ENCODE measurements around the gene CAMTA1.
"Not testable (repeated sequence)": the region's sequence is repeated elsewhere in the genome, so short reads cannot be mapped to it uniquely, and the experiment has no call there.

CAMTA1 gene

DNA sequence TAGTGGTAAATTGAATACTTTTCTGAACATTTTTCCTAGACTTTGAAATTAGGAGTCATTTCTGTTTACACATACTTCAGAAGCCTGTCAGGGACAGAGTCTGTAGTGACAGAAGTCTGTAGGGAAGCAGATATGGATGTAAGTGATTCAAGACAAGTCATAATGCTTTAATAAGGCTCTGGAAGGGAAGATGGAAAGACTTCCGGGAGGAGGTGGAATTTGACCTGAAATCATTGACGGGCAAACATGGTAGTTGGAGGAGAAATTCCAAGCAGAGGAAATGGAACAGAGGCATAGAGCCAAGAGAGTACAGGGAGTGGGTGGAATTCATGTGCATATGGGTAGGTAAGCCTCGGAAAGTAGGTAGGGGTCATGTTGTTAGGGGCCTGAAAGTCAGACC, 22.5 kb downstream of the CAMTA1 start:
- DNase-seq (ENCODE audit: low read depth in 2 of 2) = no peak

DNA sequence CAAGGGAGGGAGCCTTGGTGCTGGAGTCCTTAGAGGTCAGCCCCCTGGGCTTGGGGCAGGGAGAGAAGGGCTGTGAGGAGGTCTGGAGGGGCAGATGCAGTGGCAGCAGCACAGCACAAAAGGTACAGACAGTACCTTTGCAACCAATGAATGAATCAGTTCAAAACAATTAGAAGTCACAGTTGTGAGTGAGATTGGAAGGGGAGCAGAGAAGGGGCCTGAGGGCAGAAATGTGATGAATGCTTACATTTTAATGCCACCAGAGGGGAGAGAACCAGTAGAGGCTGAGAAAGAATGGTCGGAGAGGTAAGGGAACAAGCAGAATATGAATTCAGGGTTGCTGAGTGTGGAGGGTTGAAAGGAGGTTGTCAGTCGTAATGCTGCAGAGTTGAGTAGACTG, 24.2 kb downstream of the CAMTA1 start:
- no peak for DNase-seq (ENCODE audit: low read depth in 2 of 2)

DNA sequence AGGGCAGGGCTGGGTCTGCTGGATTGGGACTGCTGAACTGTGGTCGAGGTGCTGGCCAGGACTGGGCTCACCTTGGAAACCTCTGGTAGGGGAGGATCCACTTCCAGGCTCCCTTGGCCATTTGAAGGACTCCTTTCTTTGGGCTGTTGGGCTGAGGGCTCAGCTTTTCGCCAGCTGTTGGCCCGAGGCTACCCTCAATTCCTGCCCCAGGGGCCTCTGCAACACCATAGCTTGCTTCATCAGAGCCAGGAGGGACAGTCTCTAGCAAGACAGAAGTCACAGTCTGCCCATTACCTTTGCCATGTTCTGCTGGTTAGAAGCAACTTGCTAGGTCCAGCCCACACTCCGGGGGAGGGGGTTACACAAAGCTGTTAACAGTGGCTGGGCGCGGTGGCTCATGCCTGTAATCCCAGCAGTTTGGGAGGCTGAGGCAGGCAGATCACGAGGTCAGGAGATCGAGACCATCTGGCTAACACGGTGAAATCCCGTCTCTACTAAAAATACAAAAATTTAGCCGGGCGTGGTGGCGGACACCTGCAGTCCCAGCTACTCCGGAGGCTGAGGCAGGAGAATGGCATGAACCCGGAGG, 25.0 kb downstream of the CAMTA1 start:
- not testable (repeated sequence) for DNase-seq (ENCODE audit: low read depth in 2 of 2)

GRCh38 chr1:6811583-6811982, 26.3 kb downstream of the CAMTA1 start:
- no peak for DNase-seq (ENCODE audit: low read depth in 2 of 2)

GRCh38 chr1:6813165-6813564, 27.9 kb downstream of the CAMTA1 start:
- no peak for DNase-seq (ENCODE audit: low read depth in 2 of 2)

GRCh38 chr1:6815726-6816125, 30.5 kb downstream of the CAMTA1 start:
- no peak for DNase-seq (ENCODE audit: low read depth in 2 of 2)

DNA sequence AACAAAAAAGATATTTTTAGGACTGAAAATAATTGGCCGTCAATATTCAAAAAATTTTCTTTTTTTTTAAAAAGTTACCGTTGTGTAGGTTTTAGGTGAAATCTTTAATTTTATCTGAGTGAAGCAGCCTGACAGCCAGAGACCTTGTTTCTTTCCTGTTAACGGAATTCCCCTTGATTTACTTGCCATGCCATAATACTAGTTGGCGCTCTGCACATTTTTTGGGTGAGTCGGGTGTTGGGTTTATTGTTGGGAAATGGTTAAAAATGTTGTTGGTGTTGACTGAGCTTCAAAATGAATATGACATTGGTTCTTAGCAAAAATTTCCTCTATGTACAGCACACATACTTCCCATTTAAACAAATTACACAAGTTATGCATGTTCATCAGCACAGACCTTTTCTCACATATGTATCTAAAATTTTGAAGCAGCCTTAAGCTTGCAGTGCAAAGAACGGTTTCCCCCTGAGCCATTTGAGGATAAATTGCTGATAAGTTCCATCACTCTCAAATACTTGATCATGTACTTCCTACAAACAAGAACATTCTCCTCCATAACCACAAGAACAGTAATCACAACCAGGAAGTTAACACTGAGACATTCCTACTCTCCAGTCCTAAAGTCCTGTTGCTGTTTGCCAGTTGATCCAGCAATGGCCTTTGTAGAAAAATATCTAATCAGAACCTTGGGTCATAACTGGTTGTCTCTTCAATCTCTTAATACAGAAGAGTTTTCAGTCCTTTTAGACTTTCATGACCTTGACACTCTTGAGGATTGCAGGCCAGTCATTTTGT, 34.2 kb downstream of the CAMTA1 start:
- DNase-seq (ENCODE audit: low read depth in 2 of 2) = no peak

GRCh38 chr1:6820899-6821298, 35.6 kb downstream of the CAMTA1 start:
- no peak for DNase-seq (ENCODE audit: low read depth in 2 of 2)

DNA sequence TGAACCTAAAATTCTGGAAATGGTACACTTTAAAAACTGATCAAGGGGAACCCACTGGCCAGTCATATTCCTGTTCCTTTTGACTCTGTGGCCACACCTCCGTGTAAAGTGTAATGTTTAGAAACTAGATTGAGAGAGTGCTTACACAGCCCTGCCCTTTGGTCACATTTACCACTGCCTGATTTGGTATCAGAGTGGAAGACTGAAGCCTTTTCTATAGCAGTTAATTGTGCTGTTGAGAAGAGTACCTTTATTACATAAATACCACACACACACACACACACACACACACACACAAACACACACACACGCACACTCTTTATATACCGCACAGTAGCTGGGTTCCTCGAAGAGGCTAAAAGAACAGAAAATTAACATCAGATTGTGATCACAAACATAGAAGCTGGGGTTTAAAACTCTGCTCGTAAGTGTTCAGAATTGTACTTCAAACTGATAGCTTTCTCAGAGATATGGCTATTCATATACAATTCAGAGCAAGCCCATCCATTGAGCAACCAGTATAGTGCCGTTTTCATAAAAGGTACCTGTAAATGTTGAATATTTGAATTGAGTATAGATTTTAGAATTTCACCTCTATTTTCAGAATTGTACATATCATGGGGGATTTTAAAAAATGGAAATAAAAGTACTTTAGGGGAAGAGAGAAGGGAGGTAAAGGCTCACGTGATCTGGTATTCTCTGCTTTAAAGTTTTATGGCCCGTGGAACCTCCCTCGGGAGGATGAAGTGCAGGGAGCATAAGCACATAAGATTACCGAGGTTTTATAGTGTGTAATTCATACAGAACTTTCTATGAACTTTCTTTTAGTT, 37.5 kb downstream of the CAMTA1 start:
- DNase-seq (ENCODE audit: low read depth in 2 of 2) = no peak

GRCh38 chr1:6823793-6824192, 38.5 kb downstream of the CAMTA1 start:
- no peak for DNase-seq (ENCODE audit: low read depth in 2 of 2)

DNA sequence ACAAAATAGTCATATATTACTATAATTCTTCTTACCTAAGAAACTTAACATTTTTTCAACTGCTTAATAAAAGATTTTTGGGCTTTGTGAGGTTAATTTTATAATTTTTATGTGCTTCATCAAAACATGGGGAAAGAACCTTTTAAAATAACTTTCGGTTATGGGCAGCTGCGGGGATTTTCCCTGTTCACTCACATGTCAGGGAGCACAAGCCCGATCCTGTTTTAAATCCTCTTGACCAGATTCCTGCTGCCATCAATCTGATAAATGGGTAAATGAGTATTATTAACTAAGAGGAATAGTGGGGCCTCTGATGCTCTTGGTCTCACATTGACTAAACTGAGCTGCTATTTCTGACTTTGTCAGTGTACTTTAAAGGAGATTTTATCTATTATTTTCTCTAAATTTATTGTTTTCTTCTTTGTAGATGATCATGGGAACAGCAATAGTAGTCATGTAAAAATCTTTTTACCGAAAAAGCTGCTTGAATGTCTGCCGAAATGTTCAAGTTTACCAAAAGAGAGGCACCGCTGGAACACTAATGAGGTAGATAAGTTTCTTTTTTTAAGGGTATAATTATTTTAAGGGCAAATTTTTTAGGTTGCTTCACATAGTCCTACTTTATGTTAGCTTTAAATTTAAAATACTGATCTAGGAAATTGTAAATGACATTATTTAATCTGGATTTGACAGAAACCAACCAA, 39.6 kb downstream of the CAMTA1 start:
- DNase-seq (ENCODE audit: low read depth in 2 of 2) = no peak

- no peak for DNase-seq (ENCODE audit: low read depth in 2 of 2)
These were observed 40.6 kb downstream of the CAMTA1 start for GRCh38 chr1:6825828-6826227.

- DNase-seq (ENCODE audit: low read depth in 2 of 2) = no peak
These were observed 41.8 kb downstream of the CAMTA1 start for GRCh38 chr1:6827079-6827478.

DNA sequence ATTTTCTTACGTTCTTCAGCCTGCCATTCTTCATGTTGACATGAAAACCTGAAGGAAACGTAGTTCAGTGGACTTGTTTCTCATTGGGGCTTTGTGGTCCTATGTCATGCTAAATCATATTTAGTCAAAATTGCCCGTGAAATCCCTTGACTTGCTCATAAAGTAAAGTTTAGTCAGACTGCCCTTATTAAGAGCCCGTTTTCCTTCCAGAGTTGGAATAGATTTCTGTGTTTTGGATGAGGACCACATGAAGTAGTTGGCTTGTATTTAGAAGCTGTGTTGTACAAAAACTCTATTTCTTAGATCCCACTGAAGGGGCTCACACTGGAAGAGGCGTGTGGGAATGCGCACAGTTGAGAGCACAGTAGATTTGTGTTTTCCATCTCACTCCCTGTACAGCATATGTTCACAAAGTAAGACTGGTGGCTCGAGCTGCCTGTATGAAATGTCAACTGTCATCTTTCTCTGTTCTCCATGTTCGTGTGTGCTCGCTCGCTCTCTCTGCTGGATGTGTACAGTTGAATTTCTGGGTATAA, 42.4 kb downstream of the CAMTA1 start:
- no peak for DNase-seq (ENCODE audit: low read depth in 2 of 2)

GRCh38 chr1:6831366-6831765, 46.1 kb downstream of the CAMTA1 start:
- no peak for DNase-seq (ENCODE audit: low read depth in 2 of 2)

- DNase-seq (ENCODE audit: low read depth in 2 of 2) = not testable (repeated sequence)
These were observed 46.8 kb downstream of the CAMTA1 start for GRCh38 chr1:6832006-6832405.

GRCh38 chr1:6832531-6833188, 47.4 kb downstream of the CAMTA1 start:
- DNase-seq (ENCODE audit: low read depth in 2 of 2) = no peak

- DNase-seq (ENCODE audit: low read depth in 2 of 2) = no peak
These were observed 48.5 kb downstream of the CAMTA1 start for GRCh38 chr1:6833804-6834203.

DNA sequence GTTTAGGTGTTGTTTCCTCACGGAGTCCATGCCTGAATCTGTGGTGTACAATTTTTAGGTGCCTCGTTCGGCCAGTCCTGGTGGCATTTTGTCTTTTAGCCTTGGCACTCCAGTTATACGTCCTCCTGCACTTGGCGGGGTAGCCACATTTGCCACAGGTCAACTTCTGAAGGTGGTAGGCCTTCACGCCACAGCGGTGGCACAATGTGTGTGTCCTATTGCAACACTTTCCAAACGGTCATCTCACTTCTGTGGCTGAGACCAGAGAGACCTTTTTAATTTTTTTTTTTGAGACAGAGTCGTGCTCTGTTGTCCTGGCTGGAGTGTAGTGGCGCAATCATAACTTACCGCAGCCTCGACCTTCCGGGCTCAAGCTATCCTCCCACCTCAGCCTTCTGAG, 49.1 kb downstream of the CAMTA1 start:
- no peak for DNase-seq (ENCODE audit: low read depth in 2 of 2)

DNA sequence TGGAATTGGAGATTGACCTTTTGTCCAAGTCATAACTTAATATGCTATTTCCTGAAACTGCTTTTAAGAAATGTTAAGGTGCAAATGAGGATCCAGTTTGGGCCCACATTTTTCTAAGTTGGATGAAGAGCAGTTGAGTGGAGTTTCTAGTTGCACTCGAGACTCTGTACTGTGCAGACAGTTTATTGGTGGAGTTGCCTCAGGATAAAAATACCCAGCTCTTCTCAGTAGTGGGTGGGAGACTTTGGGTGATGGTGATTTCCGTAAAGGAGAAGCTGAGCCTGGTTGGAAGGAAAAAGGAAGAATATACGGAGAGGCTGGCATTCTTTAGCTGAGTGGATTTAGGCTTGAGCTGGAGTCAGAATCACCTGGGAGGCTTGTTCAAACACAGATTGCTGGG, 49.9 kb downstream of the CAMTA1 start:
- DNase-seq (ENCODE audit: low read depth in 2 of 2) = no peak

- no peak for DNase-seq (ENCODE audit: low read depth in 2 of 2)
These were observed 57.0 kb downstream of the CAMTA1 start for GRCh38 chr1:6842301-6842700.

Data from activated CD4-positive, alpha-beta T cell treated with anti-CD3 and anti-CD28 coated beads for 24 hours (primary cell).